GM12865 (cell line): ENCODE measurements around the gene GLMN.

ENCODE experiments used
- DNase-seq: peaks from one replicate; pipeline ENCODE4 v3.0.0; 2010; ENCODE audit warnings: low read depth
- H3K4me3 ChIP-seq: 2 replicates; pipeline ENCODE4 v1.5.1; 2011; ENCODE audit warnings: mild to moderate bottlenecking, low read depth, low read length, control low read depth
- CTCF ChIP-seq: IDR thresholded peaks from 2 replicates; pipeline ENCODE4 v1.5.1; 2011; ENCODE audit warnings: low read length, control low read depth, low read depth, inconsistent platforms; ENCODE audit not compliant: insufficient read depth; ENCODE audit errors: missing control alignments

Gene GLMN

GRCh38 chr1:92298573-92299476 is at the start of gene GLMN, which contains the start of gene RPAP2:
Gene GLMN, minus strand, starts transcription at chr1:92298987. Its CDS starts 988 bp downstream, at chr1:92297999.
Gene RPAP2, plus strand, starts transcription at chr1:92299059. Its CDS starts 15 bp downstream, at chr1:92299074.
- TF ChIP-seq CTCF: no peak
- H3K4me3 ChIP-seq: peak within 1 kb of the TSS; percentile 80
- DNase-seq: peak; percentile 91

- no peak overlapping the region for H3K4me3 ChIP-seq
- no peak for DNase-seq
- TF ChIP-seq CTCF: no peak
These were observed 48.3 kb upstream of the GLMN start for GRCh38 chr1:92346866-92347640.

- no peak overlapping the region for H3K4me3 ChIP-seq
- no peak for TF ChIP-seq CTCF
- DNase-seq: no peak
These were observed 44.3 kb upstream of the GLMN start for GRCh38 chr1:92343061-92343460.

- no peak overlapping the region for H3K4me3 ChIP-seq
- TF ChIP-seq CTCF: no peak
- no peak for DNase-seq
These were observed 43.6 kb upstream of the GLMN start for GRCh38 chr1:92342401-92342800.

- DNase-seq: no peak
- H3K4me3 ChIP-seq: no peak overlapping the region
- TF ChIP-seq CTCF: no peak
These were observed 41.4 kb upstream of the GLMN start for GRCh38 chr1:92340154-92340553.

- no peak overlapping the region for H3K4me3 ChIP-seq
- DNase-seq: no peak
- no peak for TF ChIP-seq CTCF
These were observed 34.9 kb upstream of the GLMN start for GRCh38 chr1:92333668-92334067.
